HepG2 (cell line): Measurements from ENCODE around the gene MYO5A.

ENCODE experiments used
- ARNTL ChIP-seq: sonication (generic); formaldehyde crosslinking; IDR thresholded peaks from 2 replicates; pipeline ENCODE4 v1.4.0; 2020; ENCODE audit warnings: mild to moderate bottlenecking, missing genetic modification reagents
- POLR2AphosphoS5 ChIP-seq: IDR thresholded peaks from 2 replicates; pipeline ENCODE4 v1.6.1; 2012; ENCODE audit warnings: low read depth, low read length
- TF ChIP-seq, protein P1 (sequence below): sonication (generic); formaldehyde crosslinking; IDR thresholded peaks from 2 replicates; pipeline ENCODE4 v1.8.0; 2022; ENCODE audit warnings: missing genetic modification reagents, mild to moderate bottlenecking, borderline replicate concordance

DNA sequence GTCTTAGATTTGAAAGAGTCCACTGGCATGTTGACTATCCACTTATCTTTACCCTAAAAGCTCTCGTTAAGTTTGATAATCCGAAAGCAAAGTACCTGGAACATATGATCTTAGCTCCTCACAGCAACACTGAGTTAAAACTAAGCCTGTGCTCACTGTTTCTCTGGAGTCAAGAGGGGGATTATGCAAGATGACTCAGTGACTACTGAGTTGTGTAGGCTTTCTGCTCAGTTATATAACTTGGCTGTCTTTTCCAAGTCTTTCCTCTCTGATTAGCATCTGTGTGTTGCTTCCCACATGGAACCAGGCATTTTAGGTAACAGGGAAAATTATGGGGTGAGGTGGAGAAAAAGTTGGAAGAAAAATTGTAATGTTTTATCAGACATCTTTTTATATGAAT lies 201.9 kb downstream of the MYO5A start:
- TF ChIP-seq ARNTL (CRISPR knock-in tag) = no peak
- TF ChIP-seq, protein P1, sequence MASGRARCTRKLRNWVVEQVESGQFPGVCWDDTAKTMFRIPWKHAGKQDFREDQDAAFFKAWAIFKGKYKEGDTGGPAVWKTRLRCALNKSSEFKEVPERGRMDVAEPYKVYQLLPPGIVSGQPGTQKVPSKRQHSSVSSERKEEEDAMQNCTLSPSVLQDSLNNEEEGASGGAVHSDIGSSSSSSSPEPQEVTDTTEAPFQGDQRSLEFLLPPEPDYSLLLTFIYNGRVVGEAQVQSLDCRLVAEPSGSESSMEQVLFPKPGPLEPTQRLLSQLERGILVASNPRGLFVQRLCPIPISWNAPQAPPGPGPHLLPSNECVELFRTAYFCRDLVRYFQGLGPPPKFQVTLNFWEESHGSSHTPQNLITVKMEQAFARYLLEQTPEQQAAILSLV (CRISPR knock-in tag) = no peak
- no peak for TF ChIP-seq POLR2AphosphoS5
